ENCODE measurements around the gene LTBP3. TPM values are rescaled to one million over a fixed set of nuclear protein-coding genes. Genes with fewer than 3 reads are reported as not detected.

The LTBP3 gene
- total RNA-seq, 1 experiment from 2014 or later = 27.3 TPM

GRCh38 chr11:65585396-65586246 is 27.5 kb upstream of the LTBP3 start:
- no peak for DNase-seq (ENCODE audit: low read depth)

GRCh38 chr11:65584723-65585171 is 26.6 kb upstream of the LTBP3 start:
- DNase-seq (ENCODE audit: low read depth) = no peak

DNA sequence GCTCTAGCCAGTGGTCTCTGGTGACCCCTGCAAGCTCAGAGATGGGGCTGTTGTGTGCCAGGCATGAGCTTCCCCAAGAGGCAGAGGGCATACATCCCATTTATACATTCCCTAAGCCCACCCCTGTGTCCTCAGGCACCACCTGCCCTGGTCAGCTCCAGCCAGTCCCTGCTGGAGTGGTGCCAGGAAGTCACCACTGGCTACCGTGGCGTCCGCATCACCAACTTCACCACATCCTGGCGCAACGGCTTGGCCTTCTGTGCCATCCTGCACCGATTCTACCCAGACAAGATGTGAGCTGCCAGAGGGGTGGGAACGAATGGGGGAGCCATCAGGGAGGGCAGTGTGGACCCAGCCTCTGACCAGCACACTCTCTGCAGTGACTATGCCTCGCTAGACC is 25.9 kb upstream of the LTBP3 start:
- DNase-seq (ENCODE audit: low read depth) = no peak

DNA sequence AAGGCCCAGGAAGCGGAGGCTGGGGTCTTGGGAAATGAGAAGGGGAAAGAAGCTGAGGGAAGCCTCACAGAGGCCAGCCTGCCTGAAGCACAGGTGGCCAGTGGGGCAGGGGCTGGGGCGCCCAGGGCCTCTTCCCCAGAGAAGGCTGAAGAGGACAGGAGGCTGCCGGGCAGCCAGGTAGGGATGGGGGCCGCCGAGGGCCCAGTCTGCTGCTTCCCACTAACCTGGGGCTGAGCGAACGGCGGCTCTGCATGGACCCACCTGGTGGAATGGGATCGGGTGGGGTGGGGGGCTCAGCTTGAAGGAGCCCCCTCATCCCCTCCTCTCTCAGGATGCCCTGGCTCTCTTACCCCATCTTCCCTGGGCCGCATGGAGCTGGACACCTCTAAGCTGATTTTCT is 25.4 kb upstream of the LTBP3 start:
- no peak for DNase-seq (ENCODE audit: low read depth)

DNA sequence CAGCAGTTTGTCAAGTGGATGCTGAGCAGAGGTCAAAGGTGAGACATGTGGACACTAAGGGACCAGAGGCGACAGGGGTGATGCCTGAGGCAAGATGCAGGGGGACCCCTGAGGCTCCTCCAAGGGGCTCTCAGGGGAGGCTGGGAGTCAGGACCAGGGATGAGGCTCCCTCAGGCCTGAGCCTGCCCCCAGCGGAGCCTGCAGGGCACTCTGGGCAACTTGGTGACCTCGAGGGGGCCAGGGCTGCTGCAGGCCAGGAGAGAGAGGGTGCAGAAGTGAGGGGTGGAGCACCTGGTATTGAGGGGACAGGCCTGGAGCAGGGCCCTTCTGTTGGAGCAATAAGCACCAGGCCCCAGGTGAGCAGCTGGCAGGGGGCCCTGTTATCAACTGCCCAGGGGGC is 23.8 kb upstream of the LTBP3 start:
- no peak for DNase-seq (ENCODE audit: low read depth)

DNA sequence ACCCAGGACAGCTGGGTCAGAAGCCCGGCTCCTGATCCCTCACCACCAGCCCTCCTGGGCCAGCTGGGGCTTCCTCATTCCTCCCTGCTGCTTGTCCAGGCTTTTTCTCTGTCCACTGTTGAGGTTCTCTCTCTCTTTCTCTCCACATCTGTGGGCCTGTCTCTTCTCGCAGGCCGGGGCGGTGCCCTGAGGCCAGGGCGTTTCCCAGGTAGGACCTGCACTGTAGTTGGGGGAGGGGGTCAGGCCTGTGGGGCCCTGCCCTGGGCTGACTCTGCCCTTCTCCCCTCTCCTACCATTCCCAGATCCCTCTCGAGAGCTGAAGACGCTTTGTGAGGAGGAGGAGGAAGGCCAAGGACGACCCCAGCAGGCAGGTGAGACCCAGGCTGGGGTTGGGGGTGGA is 22.6 kb upstream of the LTBP3 start:
- DNase-seq (ENCODE audit: low read depth) = no peak

DNA sequence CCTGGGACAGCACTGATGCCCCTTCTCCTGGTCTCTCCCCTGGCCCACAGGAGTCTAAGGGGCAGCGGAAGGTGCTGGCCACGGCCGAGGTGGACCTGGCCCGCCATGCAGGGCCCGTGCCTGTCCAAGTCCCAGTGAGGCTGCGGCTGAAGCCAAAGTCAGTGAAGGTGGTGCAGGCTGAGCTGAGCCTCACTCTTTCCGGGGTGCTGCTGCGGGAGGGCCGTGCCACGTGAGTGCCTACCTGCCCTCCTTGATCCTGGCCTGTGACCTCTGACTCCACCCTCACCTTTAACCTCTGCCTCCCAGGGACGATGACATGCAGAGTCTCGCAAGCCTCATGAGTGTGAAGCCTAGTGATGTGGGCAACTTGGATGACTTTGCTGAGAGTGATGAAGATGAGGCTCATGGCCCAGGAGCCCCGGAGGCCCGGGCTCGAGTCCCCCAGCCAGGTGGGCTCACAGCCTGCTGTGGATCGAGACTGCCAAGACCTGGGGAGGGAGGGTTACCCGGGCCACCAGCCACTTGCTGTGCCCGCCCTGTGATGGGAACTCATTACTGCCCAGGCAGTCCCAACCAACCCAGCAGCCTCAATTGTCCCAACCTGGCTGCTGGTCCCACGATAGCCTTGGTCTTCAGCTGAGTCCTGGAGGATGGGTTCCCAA is 22.0 kb upstream of the LTBP3 start:
- no peak for DNase-seq (ENCODE audit: low read depth)

GRCh38 chr11:65579291-65579690 is 21.1 kb upstream of the LTBP3 start:
- no peak for DNase-seq (ENCODE audit: low read depth)

GRCh38 chr11:65578667-65579066 is 20.5 kb upstream of the LTBP3 start:
- DNase-seq (ENCODE audit: low read depth) = no peak

DNA sequence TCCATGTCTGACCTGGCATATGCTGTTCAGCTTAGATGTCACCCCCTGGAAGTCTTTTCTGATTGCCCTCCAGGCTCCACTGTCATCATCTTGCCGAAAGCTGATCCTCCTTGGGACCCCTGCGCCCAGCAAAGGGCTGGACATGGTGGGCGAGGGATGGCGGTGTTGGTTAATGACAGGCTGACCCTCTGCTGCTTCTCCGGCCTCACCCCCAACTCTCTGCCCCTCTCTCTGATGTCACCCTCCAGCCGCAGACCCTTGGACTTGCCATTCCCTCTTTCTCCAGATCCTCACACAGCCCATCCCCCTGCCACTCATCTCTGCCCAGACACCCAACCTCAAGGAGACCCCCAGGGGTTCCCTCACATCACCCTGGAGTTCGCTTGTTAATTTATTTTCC is 20.0 kb upstream of the LTBP3 start:
- DNase-seq (ENCODE audit: low read depth) = no peak

- DNase-seq (ENCODE audit: low read depth) = no peak
Observed at GRCh38 chr11:65577756-65578109, 19.6 kb upstream of the LTBP3 start.

- peak; percentile 91 for DNase-seq (ENCODE audit: low read depth)
Observed at GRCh38 chr11:65576867-65577755, 19.0 kb upstream of the LTBP3 start.

DNA sequence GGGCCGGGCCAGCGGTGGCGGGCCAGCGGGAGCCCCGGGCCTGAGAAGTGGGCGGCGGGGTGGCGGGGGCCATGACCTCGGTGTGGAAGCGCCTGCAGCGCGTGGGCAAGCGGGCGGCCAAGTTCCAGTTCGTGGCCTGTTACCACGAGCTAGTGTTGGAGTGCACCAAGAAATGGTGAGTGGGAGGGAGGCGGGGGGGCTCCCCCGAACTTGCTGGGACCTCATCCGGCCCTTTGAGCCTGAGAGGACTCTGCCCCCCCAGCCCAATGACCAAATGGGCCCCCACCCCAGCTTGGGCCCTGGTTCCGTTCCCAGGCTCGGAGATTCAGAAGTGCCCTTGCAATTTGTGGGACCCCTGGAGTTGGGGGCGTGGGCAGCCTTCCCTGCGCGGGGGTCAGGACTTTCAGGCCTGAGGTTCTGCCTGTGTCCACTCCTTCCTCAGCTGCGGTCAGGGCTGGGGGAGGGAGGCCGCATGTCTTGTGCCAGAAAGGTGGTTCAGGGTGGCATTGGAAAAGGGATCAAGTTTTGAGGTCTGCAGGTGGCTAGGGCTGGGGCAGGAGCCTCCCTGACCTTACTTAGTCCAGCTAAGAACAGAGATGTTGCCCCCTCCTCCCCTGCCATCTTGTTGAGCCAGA is 18.2 kb upstream of the LTBP3 start:
- no peak for DNase-seq (ENCODE audit: low read depth)

DNA sequence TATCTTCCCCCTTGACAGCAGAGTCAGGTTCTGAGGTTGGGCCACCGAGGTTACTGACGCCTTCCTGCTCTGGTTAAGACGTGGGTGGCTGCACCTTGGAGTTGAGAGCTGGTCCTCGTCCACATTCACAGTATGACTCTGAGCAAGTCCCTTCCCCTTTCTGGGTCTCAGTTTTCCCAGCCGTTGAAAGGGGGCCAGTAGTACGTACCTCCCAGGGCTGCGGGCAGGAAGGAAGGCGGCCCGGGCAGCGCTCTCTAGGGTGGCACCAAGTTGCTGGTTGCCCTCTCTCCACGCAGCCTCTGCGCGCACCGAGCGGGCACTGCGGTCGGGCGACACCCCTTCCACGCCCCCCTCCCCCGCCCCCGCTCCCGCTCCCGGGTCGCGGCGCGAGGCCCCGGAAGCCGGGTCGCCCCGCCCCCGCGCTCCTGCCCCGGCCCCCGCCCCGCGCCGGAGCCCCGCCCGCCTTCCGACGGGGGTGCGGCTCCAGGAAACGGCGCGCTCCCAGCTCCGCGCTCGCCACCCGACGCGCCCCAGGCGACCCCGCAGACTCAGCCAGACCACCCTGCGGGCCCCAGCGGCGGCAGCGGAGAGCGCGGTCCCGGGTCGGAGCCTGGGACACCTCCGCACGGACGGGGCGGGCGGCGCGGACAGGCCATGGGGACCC is 17.5 kb upstream of the LTBP3 start, which contains the start of gene EHBP1L1:
TSS of gene EHBP1L1 (plus strand) at position 486 of the 664 bp plus-strand sequence. CDS start 250 bp downstream, outside the sequence.
- no peak for DNase-seq (ENCODE audit: low read depth)

- DNase-seq (ENCODE audit: low read depth) = peak; percentile 50
Observed at GRCh38 chr11:65574811-65575567, 16.8 kb upstream of the LTBP3 start.

- peak; percentile 92 for DNase-seq (ENCODE audit: low read depth)
Observed at GRCh38 chr11:65574109-65574810, 16.1 kb upstream of the LTBP3 start.

DNA sequence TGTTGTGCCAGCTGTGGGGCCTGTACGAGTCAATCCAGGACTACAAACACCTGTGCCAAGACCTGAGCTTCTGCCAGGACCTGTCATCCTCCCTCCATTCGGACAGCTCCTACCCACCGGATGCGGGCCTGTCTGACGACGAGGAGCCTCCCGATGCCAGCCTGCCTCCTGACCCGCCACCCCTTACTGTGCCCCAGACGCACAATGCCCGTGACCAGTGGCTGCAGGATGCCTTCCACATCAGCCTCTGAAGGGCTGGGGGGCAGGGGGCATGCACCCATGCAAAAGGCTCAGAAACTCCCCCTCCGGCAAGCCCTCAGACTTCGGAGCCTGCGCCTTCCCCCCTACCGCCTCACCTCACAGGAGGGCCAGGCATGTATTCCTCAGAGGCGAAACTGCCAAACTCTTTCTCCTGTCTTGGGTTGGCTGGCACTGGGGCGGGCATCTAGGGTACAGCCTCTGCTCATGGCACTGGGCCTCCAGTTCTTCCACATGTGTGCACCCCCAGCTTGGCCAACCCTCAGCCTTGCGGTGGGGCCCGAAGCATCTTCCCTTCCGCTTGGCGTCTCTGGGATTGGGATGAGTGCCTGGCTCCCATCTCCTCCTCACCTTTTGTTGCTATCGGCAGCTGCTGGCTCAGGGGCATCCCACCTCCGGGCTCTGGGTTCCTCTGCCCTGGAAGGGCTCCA is 15.4 kb upstream of the LTBP3 start:
- DNase-seq (ENCODE audit: low read depth) = no peak

DNA sequence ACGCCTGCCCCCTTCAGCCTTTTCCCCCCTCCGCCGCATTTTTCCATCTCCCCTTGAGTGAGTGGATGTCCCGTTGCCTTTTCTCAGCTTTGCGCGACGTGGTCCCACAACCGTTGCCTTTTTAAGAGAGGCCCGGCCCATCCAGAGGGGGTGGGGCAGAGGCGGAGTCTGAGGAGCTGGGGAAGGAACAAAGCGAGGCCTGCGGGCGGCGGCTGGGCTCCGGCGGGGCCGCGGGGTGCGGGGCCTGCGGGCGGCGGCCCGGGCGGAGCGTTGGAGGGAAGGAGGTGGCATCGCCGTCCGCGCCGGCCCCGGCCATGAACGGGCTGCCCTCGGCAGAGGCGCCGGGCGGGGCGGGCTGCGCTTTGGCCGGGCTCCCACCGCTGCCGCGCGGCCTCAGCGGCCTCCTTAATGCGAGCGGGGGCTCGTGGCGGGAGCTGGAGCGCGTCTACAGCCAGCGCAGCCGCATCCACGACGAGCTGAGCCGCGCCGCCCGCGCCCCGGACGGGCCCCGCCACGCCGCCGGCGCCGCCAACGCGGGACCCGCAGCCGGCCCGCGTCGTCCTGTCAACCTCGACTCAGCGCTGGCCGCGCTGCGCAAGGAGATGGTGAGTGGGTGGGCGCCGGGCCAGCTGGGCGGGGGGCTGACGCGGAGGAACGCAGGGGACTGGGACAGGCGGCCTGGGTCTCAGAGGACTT is 14.3 kb upstream of the LTBP3 start, which contains the start of gene FAM89B:
TSS of gene FAM89B (plus strand) at position 183 of the 696 bp plus-strand sequence. CDS start at position 315, 132 bp downstream.
- DNase-seq (ENCODE audit: low read depth) = peak; percentile 85

Data from M059J (cell line).